ENCODE results near the gene TNPO3.

TNPO3 gene

GRCh38 chr7:128937271-128937646 is 117.7 kb downstream of the TNPO3 start:
- DNase-seq: no peak

GRCh38 chr7:128936798-128937197 is 118.1 kb downstream of the TNPO3 start:
- DNase-seq: no peak

- no peak for DNase-seq
Observed at GRCh38 chr7:128935342-128935730, 119.6 kb downstream of the TNPO3 start.

GRCh38 chr7:128934361-128935341 is 120.3 kb downstream of the TNPO3 start:
- no peak for DNase-seq

- DNase-seq: no peak
Observed at GRCh38 chr7:128933180-128933891, 121.6 kb downstream of the TNPO3 start.

GRCh38 chr7:128932862-128933179 is 122.1 kb downstream of the TNPO3 start:
- no peak for DNase-seq

GRCh38 chr7:128931965-128932861 is 122.7 kb downstream of the TNPO3 start:
- DNase-seq: no peak

GRCh38 chr7:128931190-128931798 is 123.6 kb downstream of the TNPO3 start:
- DNase-seq: no peak

- no peak for DNase-seq
Observed at GRCh38 chr7:128928882-128929788, 125.8 kb downstream of the TNPO3 start.

- DNase-seq: no peak
Observed at GRCh38 chr7:128928159-128928813, 126.6 kb downstream of the TNPO3 start.

GRCh38 chr7:128924707-128925588 is 130.0 kb downstream of the TNPO3 start:
- no peak for DNase-seq

- no peak for DNase-seq
Observed at GRCh38 chr7:128923411-128923800, 131.5 kb downstream of the TNPO3 start.

GRCh38 chr7:128922496-128923410 is 132.2 kb downstream of the TNPO3 start:
- DNase-seq: no peak

- DNase-seq: no peak
Observed at GRCh38 chr7:128921866-128922440, 133.0 kb downstream of the TNPO3 start.

- no peak for DNase-seq
Observed at GRCh38 chr7:128920913-128921582, 133.9 kb downstream of the TNPO3 start.

- no peak for DNase-seq
Observed at GRCh38 chr7:128919881-128920799, 134.8 kb downstream of the TNPO3 start.

- no peak for DNase-seq
Observed at GRCh38 chr7:128919241-128919640, 135.7 kb downstream of the TNPO3 start.
